ENCODE measurements around the gene ALDH1A3.

Gene ALDH1A3

GRCh38 chr15:100890850-100891249, 11.2 kb downstream of the ALDH1A3 start:
- DNase-seq (ENCODE audit: low read depth) = no peak
- H3K4me3 ChIP-seq (ENCODE audit: control insufficient read depth, low read depth, low read length) = no peak overlapping the region
- TF ChIP-seq CTCF (conservative IDR thresholded peaks at IDR 0.05; ENCODE audit: control insufficient read depth, insufficient read depth, low read depth, low read length) = no peak

- H3K4me3 ChIP-seq (ENCODE audit: control insufficient read depth, low read depth, low read length) = no peak overlapping the region
- TF ChIP-seq CTCF (conservative IDR thresholded peaks at IDR 0.05; ENCODE audit: control insufficient read depth, insufficient read depth, low read depth, low read length) = no peak
- DNase-seq (ENCODE audit: low read depth) = no peak
Measured at GRCh38 chr15:100891307-100892012, 11.8 kb downstream of the ALDH1A3 start.

GRCh38 chr15:100892013-100892355, 12.4 kb downstream of the ALDH1A3 start:
- H3K4me3 ChIP-seq (ENCODE audit: control insufficient read depth, low read depth, low read length) = no peak overlapping the region
- DNase-seq (ENCODE audit: low read depth) = no peak
- TF ChIP-seq CTCF (conservative IDR thresholded peaks at IDR 0.05; ENCODE audit: control insufficient read depth, insufficient read depth, low read depth, low read length) = no peak

- no peak for DNase-seq (ENCODE audit: low read depth)
- H3K4me3 ChIP-seq (ENCODE audit: control insufficient read depth, low read depth, low read length) = no peak overlapping the region
- TF ChIP-seq CTCF (conservative IDR thresholded peaks at IDR 0.05; ENCODE audit: control insufficient read depth, insufficient read depth, low read depth, low read length) = no peak
Measured at GRCh38 chr15:100893261-100893963, 13.8 kb downstream of the ALDH1A3 start.

- DNase-seq (ENCODE audit: low read depth) = no peak
- no peak overlapping the region for H3K4me3 ChIP-seq (ENCODE audit: control insufficient read depth, low read depth, low read length)
- TF ChIP-seq CTCF (conservative IDR thresholded peaks at IDR 0.05; ENCODE audit: control insufficient read depth, insufficient read depth, low read depth, low read length) = no peak
Measured at GRCh38 chr15:100893964-100894295, 14.3 kb downstream of the ALDH1A3 start.

GRCh38 chr15:100895721-100896120, 16.1 kb downstream of the ALDH1A3 start:
- H3K4me3 ChIP-seq (ENCODE audit: control insufficient read depth, low read depth, low read length) = no peak overlapping the region
- no peak for DNase-seq (ENCODE audit: low read depth)
- no peak for TF ChIP-seq CTCF (conservative IDR thresholded peaks at IDR 0.05; ENCODE audit: control insufficient read depth, insufficient read depth, low read depth, low read length)
